ENCODE data around the gene SOX18. TPM values are rescaled to one million over a fixed set of nuclear protein-coding genes. Genes with fewer than 3 reads are reported as not detected.

The SOX18 gene
- total and polyA plus RNA-seq, 2 of the 13 experiments (the other 11 are each of a cell fraction or from before 2014, with no cell fraction given): 1.6 to 1.9 TPM

GRCh38 chr20:64044484-64045247 is 4.8 kb downstream of the SOX18 start (continued):
- TF ChIP-seq ZNF646 (CRISPR knock-in tag; IDR thresholded peaks at IDR 0.05) (peak; percentile 54; the same call in 1 of the 2 replicates), GABPB1 (CRISPR knock-in tag; IDR thresholded peaks at IDR 0.05) (0 out of 2 replicates have a peak, but pooled peaks have one; percentile 11), ZNF230 (CRISPR knock-in tag; IDR thresholded peaks at IDR 0.05) (no peak), MYC (CRISPR knock-in tag; IDR thresholded peaks at IDR 0.05; ENCODE audit: borderline replicate concordance) (0 out of 2 replicates have a peak, but pooled peaks have one; percentile 28), TCF7L2 (IDR thresholded peaks at IDR 0.05; ENCODE audit: low read depth, low read length) (no peak), LBX2 (CRISPR knock-in tag; IDR thresholded peaks at IDR 0.05; ENCODE audit: borderline replicate concordance) (no peak), MXI1 (IDR thresholded peaks at IDR 0.05; ENCODE audit: borderline replicate concordance, low read depth, low read length) (0 out of 3 replicates have a peak, but pooled peaks have one; percentile 16), POLR2AphosphoS2 (IDR thresholded peaks at IDR 0.05; ENCODE audit: low read depth, low read length) (no peak), NAIF1 (CRISPR knock-in tag; IDR thresholded peaks at IDR 0.05; ENCODE audit: borderline replicate concordance) (no peak), CC2D1A (CRISPR knock-in tag; IDR thresholded peaks at IDR 0.05) (no peak), ZNF644 (CRISPR knock-in tag; IDR thresholded peaks at IDR 0.05; ENCODE audit: low read depth) (no peak), MIER2 (CRISPR knock-in tag; IDR thresholded peaks at IDR 0.05) (no peak), ZNF567 (CRISPR knock-in tag; IDR thresholded peaks at IDR 0.05; ENCODE audit: borderline replicate concordance) (no peak), PLRG1 (conservative IDR thresholded peaks at IDR 0.05) (no peak), FOSL1 (CRISPR knock-in tag; IDR thresholded peaks at IDR 0.05; ENCODE audit: borderline replicate concordance) (no peak)
- TF ChIP-seq, protein P1, sequence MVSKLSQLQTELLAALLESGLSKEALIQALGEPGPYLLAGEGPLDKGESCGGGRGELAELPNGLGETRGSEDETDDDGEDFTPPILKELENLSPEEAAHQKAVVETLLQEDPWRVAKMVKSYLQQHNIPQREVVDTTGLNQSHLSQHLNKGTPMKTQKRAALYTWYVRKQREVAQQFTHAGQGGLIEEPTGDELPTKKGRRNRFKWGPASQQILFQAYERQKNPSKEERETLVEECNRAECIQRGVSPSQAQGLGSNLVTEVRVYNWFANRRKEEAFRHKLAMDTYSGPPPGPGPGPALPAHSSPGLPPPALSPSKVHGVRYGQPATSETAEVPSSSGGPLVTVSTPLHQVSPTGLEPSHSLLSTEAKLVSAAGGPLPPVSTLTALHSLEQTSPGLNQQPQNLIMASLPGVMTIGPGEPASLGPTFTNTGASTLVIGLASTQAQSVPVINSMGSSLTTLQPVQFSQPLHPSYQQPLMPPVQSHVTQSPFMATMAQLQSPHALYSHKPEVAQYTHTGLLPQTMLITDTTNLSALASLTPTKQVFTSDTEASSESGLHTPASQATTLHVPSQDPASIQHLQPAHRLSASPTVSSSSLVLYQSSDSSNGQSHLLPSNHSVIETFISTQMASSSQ (IDR thresholded peaks at IDR 0.05; ENCODE audit: low read depth): no peak
- TF ChIP-seq, protein P1 (CRISPR knock-in tag; IDR thresholded peaks at IDR 0.05; ENCODE audit: borderline replicate concordance): no peak
- TF ChIP-seq, protein P2, sequence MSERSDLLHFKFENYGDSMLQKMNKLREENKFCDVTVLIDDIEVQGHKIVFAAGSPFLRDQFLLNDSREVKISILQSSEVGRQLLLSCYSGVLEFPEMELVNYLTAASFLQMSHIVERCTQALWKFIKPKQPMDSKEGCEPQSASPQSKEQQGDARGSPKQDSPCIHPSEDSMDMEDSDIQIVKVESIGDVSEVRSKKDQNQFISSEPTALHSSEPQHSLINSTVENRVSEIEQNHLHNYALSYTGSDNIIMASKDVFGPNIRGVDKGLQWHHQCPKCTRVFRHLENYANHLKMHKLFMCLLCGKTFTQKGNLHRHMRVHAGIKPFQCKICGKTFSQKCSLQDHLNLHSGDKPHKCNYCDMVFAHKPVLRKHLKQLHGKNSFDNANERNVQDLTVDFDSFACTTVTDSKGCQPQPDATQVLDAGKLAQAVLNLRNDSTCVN (CRISPR knock-in tag; IDR thresholded peaks at IDR 0.05; ENCODE audit: borderline replicate concordance): no peak

Data from HepG2 (cell line).